Measurements from ENCODE around the gene SDHA.

The SDHA gene

DNA sequence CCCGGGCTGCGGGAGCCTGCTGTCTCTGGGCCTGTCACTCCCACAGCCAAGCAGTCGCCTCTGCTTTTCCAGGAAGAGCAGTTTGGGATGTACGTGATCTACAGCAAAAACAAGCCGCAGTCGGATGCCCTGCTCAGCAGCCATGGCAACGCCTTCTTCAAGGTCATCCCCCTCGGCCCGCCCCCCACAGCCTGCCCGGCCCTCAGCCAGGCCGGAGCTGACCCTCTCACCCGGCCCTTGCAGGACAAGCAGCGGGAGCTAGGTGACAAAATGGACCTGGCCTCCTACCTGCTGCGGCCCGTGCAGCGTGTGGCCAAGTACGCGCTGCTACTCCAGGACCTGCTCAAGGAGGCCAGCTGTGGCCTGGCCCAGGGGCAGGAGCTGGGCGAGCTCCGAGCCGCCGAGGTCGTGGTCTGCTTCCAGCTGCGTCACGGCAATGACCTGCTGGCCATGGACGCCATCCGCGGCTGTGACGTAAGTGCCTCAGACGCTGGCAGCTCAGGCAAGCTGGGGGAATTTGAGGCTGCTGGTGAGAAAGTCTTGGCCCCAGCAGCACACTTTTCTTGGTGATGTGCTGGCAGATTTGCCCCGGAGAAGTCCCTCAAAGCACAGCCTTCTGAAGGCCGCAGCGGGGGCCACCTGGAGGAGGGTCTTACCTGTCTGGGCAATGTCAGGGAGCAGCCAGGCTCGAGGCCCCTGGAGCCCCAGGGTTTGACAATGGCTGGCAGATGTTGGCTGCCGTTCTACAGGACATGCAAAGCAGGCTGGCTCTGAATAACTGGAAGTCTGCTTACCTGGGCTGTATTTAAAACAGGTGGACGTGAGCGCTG, 46.9 kb upstream of the SDHA start:
- H3K36me3 ChIP-seq (replicated peaks in 1 of 2; ENCODE audit: control insufficient read depth in 2 of 2, insufficient read depth in 2 of 2, low read length in 2 of 2) = peaks cover 12 to 33% of the 10 kb centered on the region in 2 donors
- no peak overlapping the region for H3K4ac ChIP-seq (ENCODE audit: low read length)
- H3K14ac ChIP-seq (ENCODE audit: low read length) = no peak overlapping the region
- H3K27ac ChIP-seq (replicated peaks; ENCODE audit: low read length) = no peak overlapping the region
- H3K79me1 ChIP-seq (ENCODE audit: low read depth, low read length) = no peaks in the 10 kb centered on the region
- no peaks in the 10 kb centered on the region for H3K27me3 ChIP-seq (ENCODE audit: control insufficient read depth in 3 of 3, insufficient read depth in 3 of 3, low read depth in 1 of 3, low read length in 3 of 3)
- H3K4me3 ChIP-seq (ENCODE audit: low read length in 2 of 2) = peak overlapping the region in 1 of 2 donors; percentile 37
- H2BK5ac ChIP-seq (ENCODE audit: low read length) = no peak overlapping the region
- H4K91ac ChIP-seq (ENCODE audit: low read depth, low read length, poor library complexity) = no peak overlapping the region
- no peaks in the 10 kb centered on the region for H3K9me3 ChIP-seq (replicated peaks in 1 of 2; ENCODE audit: control insufficient read depth in 2 of 2, insufficient read depth in 1 of 2, low read depth in 1 of 2, low read length in 2 of 2)
- peak overlapping the region; percentile 78 for H3K18ac ChIP-seq (ENCODE audit: low read length)
- no peak overlapping the region for H3K4me2 ChIP-seq (ENCODE audit: insufficient read depth, low read length, poor library complexity, severe bottlenecking)
- H2BK15ac ChIP-seq (ENCODE audit: low read length) = no peak overlapping the region
- H2BK12ac ChIP-seq (ENCODE audit: low read length) = no peak overlapping the region
- no peak overlapping the region for H2AK5ac ChIP-seq (ENCODE audit: low read depth, low read length)
- H2BK120ac ChIP-seq (ENCODE audit: low read depth, low read length) = no peak overlapping the region
- peak overlapping the region; percentile 30 for H3K9ac ChIP-seq (ENCODE audit: low read depth, low read length, poor library complexity)
- no peak for DNase-seq (ENCODE audit: low spot score)
- peak overlapping the region; percentile 86 for H2AFZ ChIP-seq (ENCODE audit: low read length)
- no peak overlapping the region for H4K8ac ChIP-seq (ENCODE audit: low read depth, low read length)
- no CpG with 5 or more reads among the region's 37 CpGs for WGBS, 2 donors (ENCODE audit: extremely low coverage in 2 of 2, insufficient read length in 2 of 2, insufficient replicate concordance in 1 of 2)
- peak overlapping the region; percentile 50 for H3K23ac ChIP-seq (ENCODE audit: low read depth, low read length, poor library complexity)
- peaks cover 2 to 42% of the 10 kb centered on the region in 2 donors for H3K4me1 ChIP-seq (ENCODE audit: control insufficient read depth in 2 of 2, insufficient read depth in 1 of 2, low read depth in 1 of 2, low read length in 2 of 2)

DNA sequence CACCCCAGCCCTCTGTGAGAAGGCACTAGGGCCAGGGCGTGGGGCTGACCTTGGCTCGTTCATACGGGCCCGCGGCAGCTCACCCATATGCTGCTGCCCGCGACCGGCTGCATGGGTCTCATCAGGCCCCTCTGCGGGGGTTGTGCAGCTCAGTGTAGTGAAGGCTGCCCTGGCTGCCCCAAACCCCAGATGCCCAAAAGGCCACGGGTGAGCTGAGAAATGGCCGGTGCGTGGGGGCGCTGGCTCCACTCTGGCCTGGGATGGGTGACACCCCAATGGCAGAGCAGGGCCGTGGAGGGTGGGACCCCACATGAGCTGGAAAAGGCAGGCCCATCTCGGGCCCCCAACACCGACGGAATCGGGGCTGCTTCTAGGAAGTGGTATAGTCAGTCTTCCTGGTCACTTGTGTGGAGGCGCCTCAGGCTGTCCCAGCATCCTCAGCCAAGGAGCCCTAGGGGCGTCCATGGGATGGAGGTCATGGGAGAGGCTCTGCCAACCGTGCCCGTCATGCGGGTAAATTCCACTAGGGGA, 46.3 kb upstream of the SDHA start:
- no peak overlapping the region for H2AK5ac ChIP-seq (ENCODE audit: low read depth, low read length)
- peak overlapping the region; percentile 17 for H4K8ac ChIP-seq (ENCODE audit: low read depth, low read length)
- H3K4me1 ChIP-seq (ENCODE audit: control insufficient read depth in 2 of 2, insufficient read depth in 1 of 2, low read depth in 1 of 2, low read length in 2 of 2) = peaks cover 2 to 39% of the 10 kb centered on the region in 2 donors
- no peaks in the 10 kb centered on the region for H3K79me1 ChIP-seq (ENCODE audit: low read depth, low read length)
- no peak for DNase-seq (ENCODE audit: low spot score)
- no peak overlapping the region for H3K14ac ChIP-seq (ENCODE audit: low read length)
- no peak overlapping the region for H2BK15ac ChIP-seq (ENCODE audit: low read length)
- H2BK5ac ChIP-seq (ENCODE audit: low read length) = no peak overlapping the region
- H3K23ac ChIP-seq (ENCODE audit: low read depth, low read length, poor library complexity) = peak overlapping the region; percentile 50
- peak overlapping the region; percentile 58 for H2BK12ac ChIP-seq (ENCODE audit: low read length)
- WGBS, 2 donors (ENCODE audit: extremely low coverage in 2 of 2, insufficient read length in 2 of 2, insufficient replicate concordance in 1 of 2) = no CpG with 5 or more reads among the region's 23 CpGs
- no peak overlapping the region for H3K4me2 ChIP-seq (ENCODE audit: insufficient read depth, low read length, poor library complexity, severe bottlenecking)
- peaks cover 12 to 35% of the 10 kb centered on the region in 2 donors for H3K36me3 ChIP-seq (replicated peaks in 1 of 2; ENCODE audit: control insufficient read depth in 2 of 2, insufficient read depth in 2 of 2, low read length in 2 of 2)
- H2AFZ ChIP-seq (ENCODE audit: low read length) = no peak overlapping the region
- no peak overlapping the region for H3K27ac ChIP-seq (replicated peaks; ENCODE audit: low read length)
- H3K4me3 ChIP-seq (ENCODE audit: low read length in 2 of 2) = no peak overlapping the region
- H3K27me3 ChIP-seq (ENCODE audit: control insufficient read depth in 3 of 3, insufficient read depth in 3 of 3, low read depth in 1 of 3, low read length in 3 of 3) = no peaks in the 10 kb centered on the region
- no peak overlapping the region for H4K91ac ChIP-seq (ENCODE audit: low read depth, low read length, poor library complexity)
- no peak overlapping the region for H2BK120ac ChIP-seq (ENCODE audit: low read depth, low read length)
- peak overlapping the region; percentile 44 for H3K9ac ChIP-seq (ENCODE audit: low read depth, low read length, poor library complexity)
- H3K9me3 ChIP-seq (replicated peaks in 1 of 2; ENCODE audit: control insufficient read depth in 2 of 2, insufficient read depth in 1 of 2, low read depth in 1 of 2, low read length in 2 of 2) = no peaks in the 10 kb centered on the region
- H3K18ac ChIP-seq (ENCODE audit: low read length) = no peak overlapping the region
- H3K4ac ChIP-seq (ENCODE audit: low read length) = no peak overlapping the region

- H3K4me1 ChIP-seq (ENCODE audit: control insufficient read depth in 2 of 2, insufficient read depth in 1 of 2, low read depth in 1 of 2, low read length in 2 of 2) = peaks cover 0 to 36% of the 10 kb centered on the region in 2 donors
- no peak overlapping the region for H3K4ac ChIP-seq (ENCODE audit: low read length)
- H2BK12ac ChIP-seq (ENCODE audit: low read length) = no peak overlapping the region
- H3K27me3 ChIP-seq (ENCODE audit: control insufficient read depth in 3 of 3, insufficient read depth in 3 of 3, low read depth in 1 of 3, low read length in 3 of 3) = no peaks in the 10 kb centered on the region
- no peak overlapping the region for H2BK120ac ChIP-seq (ENCODE audit: low read depth, low read length)
- WGBS, 2 donors (ENCODE audit: extremely low coverage in 2 of 2, insufficient read length in 2 of 2, insufficient replicate concordance in 1 of 2) = no CpG with 5 or more reads among the region's 13 CpGs
- H3K27ac ChIP-seq (replicated peaks; ENCODE audit: low read length) = no peak overlapping the region
- no peak overlapping the region for H4K91ac ChIP-seq (ENCODE audit: low read depth, low read length, poor library complexity)
- no peak overlapping the region for H3K4me2 ChIP-seq (ENCODE audit: insufficient read depth, low read length, poor library complexity, severe bottlenecking)
- no peak overlapping the region for H3K4me3 ChIP-seq (ENCODE audit: low read length in 2 of 2)
- no peak overlapping the region for H2BK15ac ChIP-seq (ENCODE audit: low read length)
- H2AK5ac ChIP-seq (ENCODE audit: low read depth, low read length) = no peak overlapping the region
- H3K14ac ChIP-seq (ENCODE audit: low read length) = no peak overlapping the region
- H3K79me1 ChIP-seq (ENCODE audit: low read depth, low read length) = no peaks in the 10 kb centered on the region
- H4K8ac ChIP-seq (ENCODE audit: low read depth, low read length) = no peak overlapping the region
- H3K9me3 ChIP-seq (replicated peaks in 1 of 2; ENCODE audit: control insufficient read depth in 2 of 2, insufficient read depth in 1 of 2, low read depth in 1 of 2, low read length in 2 of 2) = no peaks in the 10 kb centered on the region
- no peak for DNase-seq (ENCODE audit: low spot score)
- H2AFZ ChIP-seq (ENCODE audit: low read length) = no peak overlapping the region
- H3K23ac ChIP-seq (ENCODE audit: low read depth, low read length, poor library complexity) = no peak overlapping the region
- no peak overlapping the region for H2BK5ac ChIP-seq (ENCODE audit: low read length)
- no peak overlapping the region for H3K9ac ChIP-seq (ENCODE audit: low read depth, low read length, poor library complexity)
- peaks cover 12 to 35% of the 10 kb centered on the region in 2 donors for H3K36me3 ChIP-seq (replicated peaks in 1 of 2; ENCODE audit: control insufficient read depth in 2 of 2, insufficient read depth in 2 of 2, low read length in 2 of 2)
- H3K18ac ChIP-seq (ENCODE audit: low read length) = no peak overlapping the region
Measured at GRCh38 chr5:172421-172820, 45.7 kb upstream of the SDHA start.

DNA sequence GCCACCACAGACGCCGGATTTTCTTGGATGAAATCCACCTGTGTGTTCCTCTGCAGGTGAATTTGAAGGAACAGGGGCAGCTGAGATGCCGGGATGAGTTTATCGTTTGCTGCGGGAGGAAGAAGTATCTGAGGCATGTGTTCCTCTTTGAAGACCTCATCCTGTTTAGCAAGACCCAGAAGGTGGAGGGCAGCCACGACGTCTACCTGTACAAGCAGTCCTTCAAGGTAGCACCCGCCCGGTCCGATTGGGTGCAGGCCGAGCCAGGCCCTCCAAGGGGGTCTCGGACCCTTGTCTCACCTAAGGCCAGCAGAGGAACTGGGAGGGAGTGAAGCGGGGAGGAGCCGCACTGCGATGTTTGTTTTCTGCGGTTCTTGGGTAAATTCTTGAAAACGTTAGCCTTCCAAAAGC, 45.3 kb upstream of the SDHA start:
- no peak for DNase-seq (ENCODE audit: low spot score)
- Histone ChIP-seq H3K27ac (replicated peaks; ENCODE audit: low read length) (no peak overlapping the region), H4K8ac (ENCODE audit: low read depth, low read length) (no peak overlapping the region), H3K9ac (ENCODE audit: low read depth, low read length, poor library complexity) (no peak overlapping the region), H3K23ac (ENCODE audit: low read depth, low read length, poor library complexity) (no peak overlapping the region), H2AFZ (ENCODE audit: low read length) (no peak overlapping the region), H3K4me3 (ENCODE audit: low read length in 2 of 2) (no peak overlapping the region), H3K27me3 (ENCODE audit: control insufficient read depth in 3 of 3, insufficient read depth in 3 of 3, low read depth in 1 of 3, low read length in 3 of 3) (no peaks in the 10 kb centered on the region), H4K91ac (ENCODE audit: low read depth, low read length, poor library complexity) (no peak overlapping the region), H2BK15ac (ENCODE audit: low read length) (no peak overlapping the region), H2BK120ac (ENCODE audit: low read depth, low read length) (no peak overlapping the region), H3K4me1 (ENCODE audit: control insufficient read depth in 2 of 2, insufficient read depth in 1 of 2, low read depth in 1 of 2, low read length in 2 of 2) (peaks cover 0 to 34% of the 10 kb centered on the region in 2 donors), H3K36me3 (replicated peaks in 1 of 2; ENCODE audit: control insufficient read depth in 2 of 2, insufficient read depth in 2 of 2, low read length in 2 of 2) (peaks cover 12 to 37% of the 10 kb centered on the region in 2 donors), H3K4ac (ENCODE audit: low read length) (no peak overlapping the region), H3K18ac (ENCODE audit: low read length) (no peak overlapping the region), H2BK12ac (ENCODE audit: low read length) (no peak overlapping the region), H3K79me1 (ENCODE audit: low read depth, low read length) (no peaks in the 10 kb centered on the region), H2BK5ac (ENCODE audit: low read length) (no peak overlapping the region), H3K4me2 (ENCODE audit: insufficient read depth, low read length, poor library complexity, severe bottlenecking) (no peak overlapping the region), H2AK5ac (ENCODE audit: low read depth, low read length) (no peak overlapping the region), H3K9me3 (replicated peaks in 1 of 2; ENCODE audit: control insufficient read depth in 2 of 2, insufficient read depth in 1 of 2, low read depth in 1 of 2, low read length in 2 of 2) (no peaks in the 10 kb centered on the region), H3K14ac (ENCODE audit: low read length) (no peak overlapping the region)
- no CpG with 5 or more reads among the region's 17 CpGs for WGBS, 2 donors (ENCODE audit: extremely low coverage in 2 of 2, insufficient read length in 2 of 2, insufficient replicate concordance in 1 of 2)
